ENCODE data around the gene NKAIN4. TPM values are rescaled to one million over a fixed set of nuclear protein-coding genes. Genes with fewer than 3 reads are reported as not detected.

NKAIN4 gene
- polyA plus RNA-seq, 1 donor (not counting 4 experiments of a cell fraction or from before 2014, with no cell fraction given) = not detected

GRCh38 chr20:63238031-63238430 lies 16.2 kb downstream of the NKAIN4 start:
- no peak for DNase-seq (ENCODE audit: low read depth, low spot score)
- Histone ChIP-seq H3K9me3 (ENCODE audit: control insufficient read depth, low read depth, low read length) (no peaks in the 10 kb centered on the region), H2AFZ (ENCODE audit: control insufficient read depth, low read length) (no peak overlapping the region), H3K4me2 (ENCODE audit: control insufficient read depth, extremely low read depth, insufficient read depth, low read depth, low read length) (no peak overlapping the region), H3K4me3 (ENCODE audit: control insufficient read depth in 2 of 3, extremely low read depth in 1 of 3, insufficient read depth in 2 of 3, low read depth in 1 of 3, low read length in 3 of 3) (no peak overlapping the region), H3K36me3 (ENCODE audit: control insufficient read depth in 2 of 2, extremely low read depth in 1 of 2, insufficient read depth in 2 of 2, low read length in 2 of 2) (no peaks in the 10 kb centered on the region), H3K27me3 (ENCODE audit: control insufficient read depth, extremely low read depth, insufficient read depth, low read length) (peaks cover 13% of the 10 kb centered on the region), H3K79me2 (ENCODE audit: control insufficient read depth, insufficient read depth, low read length) (no peaks in the 10 kb centered on the region), H3K27ac (ENCODE audit: control insufficient read depth, insufficient read depth, low read length) (no peak overlapping the region), H4K20me1 (ENCODE audit: control insufficient read depth, extremely low read depth, insufficient read depth, low read length) (no peaks in the 10 kb centered on the region), H3K4me1 (ENCODE audit: control insufficient read depth, extremely low read depth, insufficient read depth, low read length) (no peaks in the 10 kb centered on the region), H3K9ac (ENCODE audit: control insufficient read depth, extremely low read depth, insufficient read depth, low read length) (no peak overlapping the region), H3K9me1 (ENCODE audit: control insufficient read depth, extremely low read depth, insufficient read depth, low read length) (no peaks in the 10 kb centered on the region)
- dilution Hi-C loops (cut with MboI; ENCODE audit: extremely low pct_ligation_motif_present, low sequenced_read_pairs) = no loop called here
- no peak for FAIRE-seq
- no peak for TF ChIP-seq CTCF (optimal IDR thresholded peaks at IDR 0.05 in 1 of 3, IDR thresholded peaks at IDR 0.05 in 1 of 3, conservative IDR thresholded peaks at IDR 0.05 in 1 of 3; ENCODE audit: extremely low read depth in 1 of 3, insufficient read depth in 2 of 3, low read length in 3 of 3)
- no peak for TF ChIP-seq EZH2 (IDR thresholded peaks at IDR 0.05; ENCODE audit: low read length)

GRCh38 chr20:63236116-63236837 lies 18.0 kb downstream of the NKAIN4 start:
- peaks cover 19% of the 10 kb centered on the region for H3K27me3 ChIP-seq (ENCODE audit: control insufficient read depth, extremely low read depth, insufficient read depth, low read length)
- no peaks in the 10 kb centered on the region for H4K20me1 ChIP-seq (ENCODE audit: control insufficient read depth, extremely low read depth, insufficient read depth, low read length)
- no peaks in the 10 kb centered on the region for H3K4me1 ChIP-seq (ENCODE audit: control insufficient read depth, extremely low read depth, insufficient read depth, low read length)
- H3K27ac ChIP-seq (ENCODE audit: control insufficient read depth, insufficient read depth, low read length) = no peak overlapping the region
- dilution Hi-C loops (cut with MboI; ENCODE audit: extremely low pct_ligation_motif_present, low sequenced_read_pairs) = no loop called here
- FAIRE-seq (no peak), DNase-seq (ENCODE audit: low read depth, low spot score) (no peak)
- no peak overlapping the region for H2AFZ ChIP-seq (ENCODE audit: control insufficient read depth, low read length)
- no peak for TF ChIP-seq EZH2 (IDR thresholded peaks at IDR 0.05; ENCODE audit: low read length)
- TF ChIP-seq CTCF (optimal IDR thresholded peaks at IDR 0.05 in 1 of 3, IDR thresholded peaks at IDR 0.05 in 1 of 3, conservative IDR thresholded peaks at IDR 0.05 in 1 of 3; ENCODE audit: extremely low read depth in 1 of 3, insufficient read depth in 2 of 3, low read length in 3 of 3) = no peak
- no peaks in the 10 kb centered on the region for H3K9me1 ChIP-seq (ENCODE audit: control insufficient read depth, extremely low read depth, insufficient read depth, low read length)
- H3K9me3 ChIP-seq (ENCODE audit: control insufficient read depth, low read depth, low read length) = no peaks in the 10 kb centered on the region
- H3K4me3 ChIP-seq (ENCODE audit: control insufficient read depth in 2 of 3, extremely low read depth in 1 of 3, insufficient read depth in 2 of 3, low read depth in 1 of 3, low read length in 3 of 3) = no peak overlapping the region
- H3K9ac ChIP-seq (ENCODE audit: control insufficient read depth, extremely low read depth, insufficient read depth, low read length) = no peak overlapping the region
- H3K4me2 ChIP-seq (ENCODE audit: control insufficient read depth, extremely low read depth, insufficient read depth, low read depth, low read length) = no peak overlapping the region
- no peaks in the 10 kb centered on the region for H3K79me2 ChIP-seq (ENCODE audit: control insufficient read depth, insufficient read depth, low read length)
- H3K36me3 ChIP-seq (ENCODE audit: control insufficient read depth in 2 of 2, extremely low read depth in 1 of 2, insufficient read depth in 2 of 2, low read length in 2 of 2) = no peaks in the 10 kb centered on the region

Measured in keratinocyte (primary cell).